HCT116 (cell line): ENCODE data around the gene ACSL3. TPM values are rescaled to one million over a fixed set of nuclear protein-coding genes. Genes with fewer than 3 reads are reported as not detected.

ENCODE experiments used
- ATAC-seq: fragments of 200-7000 bp; cut with Tn5 transposase; 2 replicates; pipeline ENCODE4 v1.9.1; 2020; ENCODE audit warnings: mild to moderate bottlenecking, moderate library complexity
- BruUV-seq: library from RNA; stranded (reverse); fragments of 400-500 nt; replicated peaks from 2 replicates; lab custom pipeline; 2021; lab: Mats Ljungman, UMichigan
- CTCF ChIA-PET: fragments of 300-600 bp; sonication (Branson Sonifier 250); formaldehyde crosslinking; loops from one replicate; lab custom pipeline; 2021; ENCODE audit warnings: antibody characterized with exemption; lab: Charles Lee
- POLR2A ChIA-PET: fragments of 300-600, 350-600 bp; sonication (Branson Sonifier 250); formaldehyde crosslinking; loops from one replicate; lab custom pipeline; 2021; ENCODE audit warnings: antibody characterized with exemption; lab: Charles Lee
- RAD21 ChIA-PET, 2 experiments: fragments of 300-600 bp; sonication (Branson Sonifier 250); formaldehyde crosslinking; loops; one replicate each; lab custom pipeline; 2023; ENCODE audit warnings: low total read pairs in 2 of 2; ENCODE audit not compliant: uncharacterized antibody in 2 of 2, unreplicated experiment in 2 of 2, low non-redundant PET in 1 of 2; lab: Charles Lee
- DNase-seq: peaks from one replicate; pipeline ENCODE4 v3.0.0-alpha.2; 2010; ENCODE audit warnings: low read depth, low spot score
- H2AFZ ChIP-seq: fragments of 200-600 bp; shearing (Covaris generic), sonication (generic); 2 replicates; pipeline ENCODE4 v1.6.1; 2017; ENCODE audit warnings: low read depth, mixed run types, mixed read lengths, antibody characterized with exemption, low read length; ENCODE audit not compliant: poor library complexity, severe bottlenecking
- H3K27ac ChIP-seq: 2 replicates; pipeline ENCODE4 v1.5.1; 2012; ENCODE audit warnings: low read depth, low read length
- H3K27me3 ChIP-seq: fragments of 200-600 bp; sonication (generic); 2 replicates; pipeline ENCODE4 v1.6.1; 2016; ENCODE audit warnings: mixed run types, low read length, mixed read lengths; ENCODE audit not compliant: insufficient read depth
- H3K36me3 ChIP-seq, 2 experiments: fragments of 200-500 bp in 1 of 2; fragments of 200-600 bp in 1 of 2; sonication (Bioruptor generic) in 1 of 2; sonication (generic) in 1 of 2; 2 replicates each; pipeline versions ENCODE4 v1.5.1 to v1.6.1; 2014 to 2016; ENCODE audit warnings: low read length in 2 of 2, inconsistent platforms in 1 of 2, mixed read lengths in 1 of 2, mixed run types in 1 of 2; ENCODE audit not compliant: insufficient read depth in 2 of 2, control insufficient read depth in 1 of 2
- H3K4me1 ChIP-seq, 2 experiments: fragments of 200-600 bp in 1 of 2; sonication (generic) in 1 of 2; 2 replicates each; pipeline versions ENCODE4 v1.5.1 to v1.6.1; 2012 to 2017; ENCODE audit warnings: low read length in 2 of 2, inconsistent platforms in 1 of 2, mild to moderate bottlenecking in 1 of 2, mixed read lengths in 1 of 2, mixed run types in 1 of 2, moderate library complexity in 1 of 2; ENCODE audit not compliant: insufficient read depth in 2 of 2, control insufficient read depth in 1 of 2
- H3K4me2 ChIP-seq: fragments of 200-600 bp; sonication (generic); 2 replicates; pipeline ENCODE4 v1.6.1; 2017; ENCODE audit warnings: mixed run types, low read length, mixed read lengths
- H3K4me3 ChIP-seq, 2 experiments: fragments of 200-600 bp in 1 of 2; sonication (generic) in 1 of 2; replicated peaks in 1 of 2; 2 replicates each; pipeline ENCODE4 v1.5.1; 2011 to 2016; ENCODE audit warnings: low read length in 2 of 2, control low read depth in 1 of 2, low read depth in 1 of 2, mild to moderate bottlenecking in 1 of 2, mixed read lengths in 1 of 2, mixed run types in 1 of 2
- H3K79me2 ChIP-seq: fragments of 200-600 bp; sonication (generic); 2 replicates; pipeline ENCODE4 v1.6.1; 2017; ENCODE audit warnings: mild to moderate bottlenecking, mixed run types, low read length, moderate library complexity, mixed read lengths; ENCODE audit not compliant: insufficient read depth
- H3K9ac ChIP-seq: fragments of 200-600 bp; sonication (generic); 2 replicates; pipeline ENCODE4 v1.6.1; 2016; ENCODE audit warnings: low read length, mixed read lengths
- H3K9me2 ChIP-seq: fragments of 200-600 bp; sonication (generic), shearing (Covaris generic); 2 replicates; pipeline ENCODE4 v1.6.1; 2017; ENCODE audit warnings: mixed run types, mild to moderate bottlenecking, moderate library complexity; ENCODE audit not compliant: insufficient read depth
- H3K9me3 ChIP-seq, 2 experiments: fragments of 200-500 bp in 1 of 2; fragments of 200-600 bp in 1 of 2; sonication (Bioruptor generic) in 1 of 2; sonication (generic) in 1 of 2; 2 replicates each; pipeline ENCODE4 v1.6.1; 2014 to 2017; ENCODE audit warnings: low read length in 2 of 2, mixed read lengths in 2 of 2, inconsistent platforms in 1 of 2, low read depth in 1 of 2, mild to moderate bottlenecking in 1 of 2, mixed run types in 1 of 2, moderate library complexity in 1 of 2; ENCODE audit not compliant: control insufficient read depth in 1 of 2, insufficient read depth in 1 of 2
- H4K20me1 ChIP-seq: fragments of 200-600 bp; sonication (generic), shearing (Covaris generic); 2 replicates; pipeline ENCODE4 v1.6.1; 2017; ENCODE audit warnings: mixed run types, mild to moderate bottlenecking, moderate library complexity; ENCODE audit not compliant: insufficient read depth
- ATF3 ChIP-seq: IDR thresholded peaks from 2 replicates; pipeline ENCODE4 v1.6.1; 2012
- CBX3 ChIP-seq: IDR thresholded peaks from 2 replicates; pipeline ENCODE4 v1.6.1; 2012; ENCODE audit warnings: low read depth
- ELF1 ChIP-seq: IDR thresholded peaks from 2 replicates; pipeline ENCODE4 v1.6.1; 2012; ENCODE audit warnings: low read depth, borderline replicate concordance
- EZH2 ChIP-seq: fragments of 200-600 bp; sonication (generic); IDR thresholded peaks from 2 replicates; pipeline ENCODE4 v1.6.1; 2017; ENCODE audit warnings: antibody characterized with exemption, mixed run types
- EZH2phosphoT487 ChIP-seq: fragments of 200-600 bp; IDR thresholded peaks from 2 replicates; pipeline ENCODE4 v1.6.1; 2018; ENCODE audit warnings: antibody characterized with exemption, borderline replicate concordance
- FOSL1 ChIP-seq: IDR thresholded peaks from 2 replicates; pipeline ENCODE4 v1.6.1; 2012; ENCODE audit warnings: low read depth
- JUND ChIP-seq: IDR thresholded peaks from 2 replicates; pipeline ENCODE4 v1.6.1; 2012
- POLR2A ChIP-seq: IDR thresholded peaks from 2 replicates; pipeline ENCODE4 v1.7.0; 2011; ENCODE audit warnings: borderline replicate concordance; ENCODE audit not compliant: insufficient read depth, insufficient read length; ENCODE audit errors: extremely low read depth
- POLR2AphosphoS5 ChIP-seq: IDR thresholded peaks from 2 replicates; pipeline ENCODE4 v1.6.1; 2011; ENCODE audit warnings: mild to moderate bottlenecking, low read depth, low read length, moderate library complexity
- RAD21 ChIP-seq: IDR thresholded peaks from 2 replicates; pipeline ENCODE4 v1.6.1; 2012; ENCODE audit warnings: low read depth, mild to moderate bottlenecking
- SIN3A ChIP-seq: IDR thresholded peaks from 2 replicates; pipeline ENCODE4 v1.6.1; 2012; ENCODE audit warnings: low read depth
- SP1 ChIP-seq: IDR thresholded peaks from 2 replicates; pipeline ENCODE4 v1.6.1; 2012; ENCODE audit warnings: low read depth
- SRF ChIP-seq: IDR thresholded peaks from 2 replicates; pipeline ENCODE4 v1.6.1; 2012; ENCODE audit warnings: low read depth
- TCF7L2 ChIP-seq: IDR thresholded peaks from 2 replicates; pipeline ENCODE4 v1.7.0; 2011; ENCODE audit warnings: borderline replicate concordance, inconsistent platforms; ENCODE audit not compliant: insufficient read depth, insufficient read length; ENCODE audit errors: extremely low read depth
- YY1 ChIP-seq: IDR thresholded peaks from 2 replicates; pipeline ENCODE4 v1.6.1; 2011; ENCODE audit warnings: low read length, low read depth, moderate library complexity, mild to moderate bottlenecking; ENCODE audit not compliant: insufficient replicate concordance; ENCODE audit errors: extremely low read depth
- ZBTB33 ChIP-seq: IDR thresholded peaks from 2 replicates; pipeline ENCODE4 v1.6.1; 2011; ENCODE audit warnings: mild to moderate bottlenecking, low read length, moderate library complexity; ENCODE audit not compliant: insufficient replicate concordance; ENCODE audit errors: extremely low read depth
- ZFX ChIP-seq: fragments of 450-650 bp; IDR thresholded peaks from 2 replicates; pipeline ENCODE4 v1.6.1; 2017
- ZNF274 ChIP-seq: fragments of 200-500 bp; sonication (Bioruptor generic); IDR thresholded peaks from 2 replicates; pipeline ENCODE4 v1.6.1; 2014; ENCODE audit warnings: mild to moderate bottlenecking, low read depth, low read length, inconsistent platforms
- intact Hi-C: fragments of 100-400 bp; cut with micrococcal nuclease; formaldehyde crosslinking; loops from 2 replicates; pipeline ENCODE4 v1.10.0; 2022
- total RNA-seq: library from RNA; stranded (reverse); gene quantifications from one replicate; pipeline ENCODE4 v1.2.1, GENCODE V29; 2021; ENCODE audit not compliant: unreplicated experiment
- TF ChIP-seq, protein P1 (sequence below): IDR thresholded peaks from 2 replicates; pipeline ENCODE4 v1.6.1; 2012; ENCODE audit warnings: low read depth
- TF ChIP-seq, protein P2 (sequence below), 3 experiments: fragments of 200-600 bp in 1 of 3; sonication (generic) in 1 of 3; IDR thresholded peaks in 2 of 3; conservative IDR thresholded peaks in 1 of 3; 2 replicates each; pipeline ENCODE4 v1.5.1; 2012 to 2017; ENCODE audit warnings: low read depth in 2 of 3, low read length in 2 of 3, antibody characterized with exemption in 1 of 3, borderline replicate concordance in 1 of 3, control low read depth in 1 of 3, mild to moderate bottlenecking in 1 of 3, mixed read lengths in 1 of 3, mixed run types in 1 of 3, moderate library complexity in 1 of 3; ENCODE audit not compliant: insufficient read depth in 1 of 3

The ACSL3 gene
- total RNA-seq, 1 experiment from 2014 or later: 142 TPM

- ATAC-seq (no peak), DNase-seq (no peak)
- Histone ChIP-seq H3K9ac (no peak overlapping the region), H3K4me1 (peaks cover 9 to 15% of the 10 kb centered on the region in 2 experiments; a peak in 3 of 4 replicates), H3K27ac (no peak overlapping the region), H3K79me2 (no peaks in the 10 kb centered on the region), H3K9me3 (no peaks in the 10 kb centered on the region), H4K20me1 (no peaks in the 10 kb centered on the region), H3K4me2 (no peak overlapping the region), H3K9me2 (no peaks in the 10 kb centered on the region), H3K36me3 (no peaks in the 10 kb centered on the region), H3K4me3 (no peak overlapping the region), H2AFZ (no peak overlapping the region), H3K27me3 (no peaks in the 10 kb centered on the region)
- ChIA-PET CTCF (no interaction called here), RAD21 (no interaction called here), POLR2A (no interaction called here)
- intact Hi-C loops: no loop called here
- TF ChIP-seq ZBTB33 (no peak), EZH2 (no peak), POLR2AphosphoS5 (no peak), CBX3 (no peak), YY1 (no peak), JUND (no peak), ZFX (no peak), POLR2A (no peak), FOSL1 (no peak), SRF (no peak), ZNF274 (no peak), RAD21 (no peak), SIN3A (no peak), EZH2phosphoT487 (no peak), ATF3 (no peak), TCF7L2 (no peak), SP1 (no peak), ELF1 (no peak)
- TF ChIP-seq, protein P1, sequence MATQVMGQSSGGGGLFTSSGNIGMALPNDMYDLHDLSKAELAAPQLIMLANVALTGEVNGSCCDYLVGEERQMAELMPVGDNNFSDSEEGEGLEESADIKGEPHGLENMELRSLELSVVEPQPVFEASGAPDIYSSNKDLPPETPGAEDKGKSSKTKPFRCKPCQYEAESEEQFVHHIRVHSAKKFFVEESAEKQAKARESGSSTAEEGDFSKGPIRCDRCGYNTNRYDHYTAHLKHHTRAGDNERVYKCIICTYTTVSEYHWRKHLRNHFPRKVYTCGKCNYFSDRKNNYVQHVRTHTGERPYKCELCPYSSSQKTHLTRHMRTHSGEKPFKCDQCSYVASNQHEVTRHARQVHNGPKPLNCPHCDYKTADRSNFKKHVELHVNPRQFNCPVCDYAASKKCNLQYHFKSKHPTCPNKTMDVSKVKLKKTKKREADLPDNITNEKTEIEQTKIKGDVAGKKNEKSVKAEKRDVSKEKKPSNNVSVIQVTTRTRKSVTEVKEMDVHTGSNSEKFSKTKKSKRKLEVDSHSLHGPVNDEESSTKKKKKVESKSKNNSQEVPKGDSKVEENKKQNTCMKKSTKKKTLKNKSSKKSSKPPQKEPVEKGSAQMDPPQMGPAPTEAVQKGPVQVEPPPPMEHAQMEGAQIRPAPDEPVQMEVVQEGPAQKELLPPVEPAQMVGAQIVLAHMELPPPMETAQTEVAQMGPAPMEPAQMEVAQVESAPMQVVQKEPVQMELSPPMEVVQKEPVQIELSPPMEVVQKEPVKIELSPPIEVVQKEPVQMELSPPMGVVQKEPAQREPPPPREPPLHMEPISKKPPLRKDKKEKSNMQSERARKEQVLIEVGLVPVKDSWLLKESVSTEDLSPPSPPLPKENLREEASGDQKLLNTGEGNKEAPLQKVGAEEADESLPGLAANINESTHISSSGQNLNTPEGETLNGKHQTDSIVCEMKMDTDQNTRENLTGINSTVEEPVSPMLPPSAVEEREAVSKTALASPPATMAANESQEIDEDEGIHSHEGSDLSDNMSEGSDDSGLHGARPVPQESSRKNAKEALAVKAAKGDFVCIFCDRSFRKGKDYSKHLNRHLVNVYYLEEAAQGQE: no peak
- TF ChIP-seq, protein P2, sequence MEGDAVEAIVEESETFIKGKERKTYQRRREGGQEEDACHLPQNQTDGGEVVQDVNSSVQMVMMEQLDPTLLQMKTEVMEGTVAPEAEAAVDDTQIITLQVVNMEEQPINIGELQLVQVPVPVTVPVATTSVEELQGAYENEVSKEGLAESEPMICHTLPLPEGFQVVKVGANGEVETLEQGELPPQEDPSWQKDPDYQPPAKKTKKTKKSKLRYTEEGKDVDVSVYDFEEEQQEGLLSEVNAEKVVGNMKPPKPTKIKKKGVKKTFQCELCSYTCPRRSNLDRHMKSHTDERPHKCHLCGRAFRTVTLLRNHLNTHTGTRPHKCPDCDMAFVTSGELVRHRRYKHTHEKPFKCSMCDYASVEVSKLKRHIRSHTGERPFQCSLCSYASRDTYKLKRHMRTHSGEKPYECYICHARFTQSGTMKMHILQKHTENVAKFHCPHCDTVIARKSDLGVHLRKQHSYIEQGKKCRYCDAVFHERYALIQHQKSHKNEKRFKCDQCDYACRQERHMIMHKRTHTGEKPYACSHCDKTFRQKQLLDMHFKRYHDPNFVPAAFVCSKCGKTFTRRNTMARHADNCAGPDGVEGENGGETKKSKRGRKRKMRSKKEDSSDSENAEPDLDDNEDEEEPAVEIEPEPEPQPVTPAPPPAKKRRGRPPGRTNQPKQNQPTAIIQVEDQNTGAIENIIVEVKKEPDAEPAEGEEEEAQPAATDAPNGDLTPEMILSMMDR (IDR thresholded peaks at IDR 0.05 in 2 of 3, conservative IDR thresholded peaks at IDR 0.05 in 1 of 3; ENCODE audit: borderline replicate concordance in 1 of 3, insufficient read depth in 1 of 3, low read depth in 2 of 3, low read length in 2 of 3): no peak
- BruUV-seq: no TSS peak
Measured at GRCh38 chr2:222963641-222964040, 102.8 kb downstream of the ACSL3 start.
